ENCODE results near the gene AGFG1. TPM values are rescaled to one million over a fixed set of nuclear protein-coding genes. Genes with fewer than 3 reads are reported as not detected.
"Not testable (repeated sequence)": the region's sequence is repeated elsewhere in the genome, so short reads cannot be mapped to it uniquely, and the experiment has no call there.

AGFG1 gene
- total RNA-seq, 4 donors from 2014 or later: 85.7 to 265 (median 186) TPM

DNA sequence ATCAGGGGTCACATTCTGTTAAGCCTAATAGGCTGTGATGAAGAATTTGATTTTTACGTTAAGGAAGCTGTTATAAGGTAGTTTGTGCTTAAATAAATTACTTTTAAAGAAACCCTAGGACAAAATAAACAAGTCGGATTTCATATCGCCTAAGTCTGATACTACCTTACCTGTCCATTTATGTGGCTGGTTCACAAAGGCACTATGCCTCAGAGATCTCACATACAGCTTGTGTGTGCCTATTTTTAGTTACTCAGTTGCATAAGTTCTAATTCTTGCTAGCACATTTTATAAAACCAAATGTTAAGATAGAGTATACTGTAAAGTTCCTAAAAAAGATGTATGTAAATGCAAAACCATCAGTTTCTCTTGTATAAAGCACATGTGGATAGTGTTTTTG is 40.0 kb downstream of the AGFG1 start:
- no peak for DNase-seq (ENCODE audit: low spot score)
- ATAC-seq (ENCODE audit: low FRiP score): no peak
- TF ChIP-seq, protein P1, sequence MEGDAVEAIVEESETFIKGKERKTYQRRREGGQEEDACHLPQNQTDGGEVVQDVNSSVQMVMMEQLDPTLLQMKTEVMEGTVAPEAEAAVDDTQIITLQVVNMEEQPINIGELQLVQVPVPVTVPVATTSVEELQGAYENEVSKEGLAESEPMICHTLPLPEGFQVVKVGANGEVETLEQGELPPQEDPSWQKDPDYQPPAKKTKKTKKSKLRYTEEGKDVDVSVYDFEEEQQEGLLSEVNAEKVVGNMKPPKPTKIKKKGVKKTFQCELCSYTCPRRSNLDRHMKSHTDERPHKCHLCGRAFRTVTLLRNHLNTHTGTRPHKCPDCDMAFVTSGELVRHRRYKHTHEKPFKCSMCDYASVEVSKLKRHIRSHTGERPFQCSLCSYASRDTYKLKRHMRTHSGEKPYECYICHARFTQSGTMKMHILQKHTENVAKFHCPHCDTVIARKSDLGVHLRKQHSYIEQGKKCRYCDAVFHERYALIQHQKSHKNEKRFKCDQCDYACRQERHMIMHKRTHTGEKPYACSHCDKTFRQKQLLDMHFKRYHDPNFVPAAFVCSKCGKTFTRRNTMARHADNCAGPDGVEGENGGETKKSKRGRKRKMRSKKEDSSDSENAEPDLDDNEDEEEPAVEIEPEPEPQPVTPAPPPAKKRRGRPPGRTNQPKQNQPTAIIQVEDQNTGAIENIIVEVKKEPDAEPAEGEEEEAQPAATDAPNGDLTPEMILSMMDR (IDR thresholded peaks at IDR 0.05): no peak

DNA sequence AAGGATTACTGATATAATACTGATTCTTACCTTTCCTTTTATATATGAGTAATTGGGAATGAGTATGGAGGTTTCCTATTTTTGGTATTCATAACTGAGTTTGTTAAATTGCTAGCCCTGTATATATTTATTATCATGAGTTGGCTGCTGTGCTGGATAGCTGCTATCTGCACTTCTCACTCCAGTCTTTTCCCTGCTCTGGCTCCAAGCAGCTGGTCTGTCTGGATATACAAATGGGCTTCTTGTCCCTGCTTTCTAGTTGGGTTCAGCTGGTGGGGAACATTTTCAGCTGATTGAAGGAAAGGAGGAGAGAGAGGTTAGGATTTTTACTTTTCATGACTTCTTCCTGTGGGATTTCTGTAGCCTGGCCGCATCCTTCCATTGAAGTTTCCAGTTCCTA is 41.2 kb downstream of the AGFG1 start:
- no peak for DNase-seq (ENCODE audit: low spot score)
- TF ChIP-seq, protein P1 (IDR thresholded peaks at IDR 0.05): no peak
- ATAC-seq (ENCODE audit: low FRiP score): no peak

DNA sequence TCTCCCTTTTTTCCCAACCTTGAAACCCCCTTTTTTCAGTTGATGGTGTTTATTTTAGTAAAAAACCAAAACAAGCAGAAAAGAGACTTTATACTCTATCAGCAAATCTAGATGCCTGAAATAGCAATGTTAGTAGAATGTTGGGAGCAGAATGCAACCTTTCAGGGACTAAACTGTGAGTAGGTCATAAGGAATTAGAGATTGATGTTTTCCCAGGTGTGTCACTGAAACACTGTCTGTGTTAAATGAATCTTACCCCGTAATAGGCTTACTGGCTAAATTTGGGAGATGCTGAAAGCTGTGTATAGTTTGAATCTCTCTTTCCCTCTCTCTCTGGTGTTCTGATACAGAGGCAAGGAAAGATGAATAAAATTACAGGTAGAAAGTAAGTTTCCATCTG is 43.8 kb downstream of the AGFG1 start:
- DNase-seq (ENCODE audit: low spot score) (no peak), ATAC-seq (ENCODE audit: low FRiP score) (no peak)
- TF ChIP-seq, protein P1 (IDR thresholded peaks at IDR 0.05): no peak

DNA sequence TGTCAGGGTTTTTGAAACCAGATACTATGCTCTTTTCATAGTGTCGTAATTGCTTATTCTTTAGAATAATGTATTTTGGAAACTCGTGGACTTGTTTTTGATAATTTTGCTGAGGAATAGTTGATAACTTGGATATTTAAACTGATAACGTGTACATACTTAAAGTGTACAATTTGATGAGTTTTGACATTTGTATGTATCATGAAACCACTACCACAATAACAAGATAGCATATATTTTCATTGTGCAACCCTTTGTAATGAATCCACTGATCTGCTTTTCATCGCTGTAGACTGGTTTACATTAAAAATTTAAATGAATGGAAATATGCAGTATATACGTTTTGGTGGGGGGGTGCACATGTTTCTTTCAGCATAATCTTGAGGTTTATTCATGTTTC is 45.8 kb downstream of the AGFG1 start:
- no peak for ATAC-seq (ENCODE audit: low FRiP score)
- TF ChIP-seq, protein P1 (IDR thresholded peaks at IDR 0.05): no peak
- no peak for DNase-seq (ENCODE audit: low spot score)

DNA sequence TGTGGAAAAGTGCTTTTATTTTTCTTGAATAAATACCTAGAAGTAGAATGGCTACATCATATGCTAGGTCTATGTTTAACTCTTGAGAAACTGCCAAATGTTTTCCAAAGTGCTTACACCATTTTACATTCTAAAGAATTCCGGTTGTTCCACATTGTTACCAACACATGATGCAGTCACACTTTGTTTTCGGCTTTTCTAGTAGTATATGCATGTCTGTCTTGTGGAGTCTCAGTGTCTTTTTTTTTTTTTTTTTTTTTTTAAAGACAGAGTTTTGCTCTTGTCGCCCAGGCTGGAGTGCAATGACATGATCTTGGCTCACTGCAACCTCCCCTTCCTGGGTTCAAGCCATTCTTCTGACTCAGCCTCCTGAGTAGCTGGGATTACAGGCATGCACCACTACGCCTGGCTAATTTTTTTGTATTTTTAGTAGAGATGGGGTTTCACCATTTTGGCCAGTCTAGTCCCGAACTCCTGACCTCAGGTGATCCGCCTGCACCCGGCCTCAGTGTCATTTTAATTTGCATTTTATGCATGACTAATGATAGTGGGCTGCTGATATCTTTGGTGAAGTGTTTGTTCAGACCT is 46.4 kb downstream of the AGFG1 start:
- DNase-seq (ENCODE audit: low spot score); ATAC-seq (ENCODE audit: low FRiP score): not testable (repeated sequence)

DNA sequence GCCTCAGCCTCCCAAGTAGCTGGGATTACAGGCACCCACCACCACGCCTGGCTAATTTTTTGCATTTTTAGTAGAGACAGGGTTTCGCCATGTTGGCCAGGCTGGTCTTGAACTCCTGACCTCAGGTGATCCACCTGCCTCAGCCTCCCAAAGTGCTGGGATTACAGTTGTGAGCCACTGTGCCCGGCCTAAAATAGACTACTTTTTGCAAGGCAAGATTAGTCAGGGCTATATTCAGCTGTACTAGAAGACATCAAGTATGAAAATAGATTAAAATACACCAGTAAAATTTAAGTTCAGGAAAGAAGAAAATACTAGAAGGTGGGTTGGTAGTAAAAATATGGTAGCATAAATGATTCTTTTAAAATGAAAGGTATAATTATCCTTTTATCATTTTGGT is 49.2 kb downstream of the AGFG1 start:
- not testable (repeated sequence) for DNase-seq (ENCODE audit: low spot score); ATAC-seq (ENCODE audit: low FRiP score)

DNA sequence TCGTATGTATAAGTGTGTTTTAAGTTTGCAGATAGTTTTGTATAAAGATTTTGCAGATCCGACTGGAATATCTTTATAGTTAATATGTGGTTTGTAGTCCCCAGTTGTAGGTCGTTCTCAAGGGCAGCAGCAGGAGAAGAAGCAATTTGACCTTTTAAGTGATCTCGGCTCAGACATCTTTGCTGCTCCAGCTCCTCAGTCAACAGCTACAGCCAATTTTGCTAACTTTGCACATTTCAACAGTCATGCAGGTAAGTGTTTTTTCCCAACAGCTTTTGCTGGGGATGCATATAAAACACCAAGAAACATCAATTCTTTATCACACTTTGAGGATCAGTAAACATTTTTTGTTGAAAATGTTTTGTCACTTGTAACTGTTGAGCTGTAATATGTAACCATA is 52.7 kb downstream of the AGFG1 start:
- ATAC-seq (ENCODE audit: low FRiP score) (no peak), DNase-seq (ENCODE audit: low spot score) (no peak)
- TF ChIP-seq, protein P1 (IDR thresholded peaks at IDR 0.05): no peak

DNA sequence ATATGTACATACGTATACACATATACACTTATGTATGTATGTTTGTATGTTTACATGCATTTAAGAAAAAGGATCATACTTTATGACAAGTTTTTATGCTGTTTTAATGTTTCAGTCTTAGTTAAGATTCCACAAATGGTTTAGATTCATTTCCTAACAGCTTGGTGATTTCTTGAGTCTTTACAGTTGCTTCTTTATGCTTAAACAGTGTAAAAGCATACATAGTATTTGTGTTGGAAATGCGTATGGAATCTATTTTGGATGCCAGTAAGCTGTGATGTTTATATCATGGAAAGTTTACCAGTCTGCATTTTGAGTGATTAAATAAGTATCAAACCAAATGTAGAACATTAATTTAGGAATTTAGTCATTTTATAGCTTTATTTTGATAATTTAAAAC is 55.4 kb downstream of the AGFG1 start:
- ATAC-seq (ENCODE audit: low FRiP score) (no peak), DNase-seq (ENCODE audit: low spot score) (no peak)
- TF ChIP-seq, protein P1 (IDR thresholded peaks at IDR 0.05): no peak

Data from omental fat pad (tissue), 4 donors.